HepG2 (cell line): ENCODE results near the gene EPN2. TPM values are rescaled to one million over a fixed set of nuclear protein-coding genes. Genes with fewer than 3 reads are reported as not detected.

Source experiments
- ATAC-seq: fragments of 200-7000 bp; cut with Tn5 transposase; 3 replicates; pipeline ENCODE4 v1.9.1; 2020; ENCODE audit warnings: mild to moderate bottlenecking, moderate library complexity
- BruUV-seq: library from RNA; stranded (reverse); fragments of 400-500 nt; replicated peaks from 2 replicates; lab custom pipeline; 2021; lab: Mats Ljungman, UMichigan
- CTCF ChIA-PET: fragments of 300-600 bp; formaldehyde crosslinking; extraction: SDS; loops from one replicate; lab custom pipeline; 2021; ENCODE audit warnings: low total read pairs, inconsistent platforms, low intra/inter-chr PET ratio; lab: Yijun Ruan, JAX
- POLR2A ChIA-PET: fragments of 350-600 bp; sonication (Branson Sonifier 250); formaldehyde crosslinking; loops from one replicate; lab custom pipeline; 2020; ENCODE audit warnings: antibody characterized with exemption, inconsistent platforms; lab: Yijun Ruan, JAX
- DNase-seq: peaks from one replicate; pipeline ENCODE4 v3.0.0-alpha.2; 2015; ENCODE audit warnings: low spot score
- FAIRE-seq: peaks from 3 replicates; lab custom pipeline; 2011; peaks lifted over from hg19 to GRCh38; lab: Jason Lieb, UNC
- H2AFZ ChIP-seq: one replicate; pipeline ENCODE4 v1.6.1; 2011; ENCODE audit warnings: low read length, inconsistent platforms
- H3K27ac ChIP-seq: fragments of 300-600 bp; 3 replicates; pipeline ENCODE4 v1.8.0; 2011; ENCODE audit warnings: mixed run types, mild to moderate bottlenecking, mixed read lengths, low read length, inconsistent platforms; ENCODE audit not compliant: insufficient read depth; ENCODE audit errors: extremely low read length
- H3K27me3 ChIP-seq, 2 experiments: fragments of 200-600 bp in 1 of 2; 2 replicates in 1 of 2; 3 replicates in 1 of 2; pipeline versions ENCODE4 v1.6.0 to v1.8.0; 2011; ENCODE audit warnings: low read length in 2 of 2, mild to moderate bottlenecking in 2 of 2, moderate library complexity in 2 of 2, inconsistent platforms in 1 of 2; ENCODE audit not compliant: insufficient read depth in 2 of 2, control insufficient read depth in 1 of 2
- H3K36me3 ChIP-seq, 2 experiments: fragments of 200-600 bp in 1 of 2; replicated peaks in 1 of 2; 2 replicates in 1 of 2; 3 replicates in 1 of 2; pipeline versions ENCODE4 v1.5.1 to v1.8.0; 2011; ENCODE audit warnings: low read length in 2 of 2, inconsistent platforms in 1 of 2; ENCODE audit not compliant: insufficient read depth in 2 of 2, control insufficient read depth in 1 of 2
- H3K4me1 ChIP-seq: 2 replicates; pipeline ENCODE4 v1.5.1; 2012; ENCODE audit warnings: low read length, inconsistent platforms; ENCODE audit not compliant: insufficient read depth
- H3K4me2 ChIP-seq: 2 replicates; pipeline ENCODE4 v1.6.0; 2011; ENCODE audit warnings: low read depth, low read length, inconsistent platforms
- H3K4me3 ChIP-seq, 3 experiments: fragments of 200-600 bp in 1 of 3; sonication (generic), shearing (Covaris generic) in 1 of 3; replicated peaks in 1 of 3; 2 replicates each; pipeline ENCODE4 v1.5.1; 2011 to 2016; ENCODE audit warnings: low read length in 3 of 3, inconsistent platforms in 2 of 3, low read depth in 2 of 3, mild to moderate bottlenecking in 2 of 3, control low read depth in 1 of 3, mixed read lengths in 1 of 3; ENCODE audit not compliant: insufficient read depth in 1 of 3
- H3K79me2 ChIP-seq: one replicate; pipeline ENCODE4 v1.6.1; 2011; ENCODE audit warnings: low read length, inconsistent platforms; ENCODE audit not compliant: insufficient read depth
- H3K9ac ChIP-seq: 2 replicates; pipeline ENCODE4 v1.6.0; 2011; ENCODE audit warnings: mild to moderate bottlenecking, low read depth, low read length, inconsistent platforms; ENCODE audit not compliant: insufficient read depth
- H3K9me3 ChIP-seq: 2 replicates; pipeline ENCODE4 v1.5.1; 2012; ENCODE audit warnings: mild to moderate bottlenecking, low read length
- H4K20me1 ChIP-seq: 2 replicates; pipeline ENCODE4 v1.6.0; 2011; ENCODE audit warnings: inconsistent platforms, mild to moderate bottlenecking, low read length, moderate library complexity; ENCODE audit not compliant: insufficient read depth
- BCL3 ChIP-seq: sonication (generic); formaldehyde crosslinking; IDR thresholded peaks from 2 replicates; pipeline ENCODE4 v1.5.1; 2020; ENCODE audit warnings: mild to moderate bottlenecking, missing genetic modification reagents, moderate library complexity
- BRD4 ChIP-seq: sonication (generic); formaldehyde crosslinking; IDR thresholded peaks from 2 replicates; pipeline ENCODE4 v1.4.0; 2020; ENCODE audit warnings: missing genetic modification reagents
- CHD2 ChIP-seq: IDR thresholded peaks from 2 replicates; pipeline ENCODE4 v1.6.1; 2011; ENCODE audit warnings: low read depth, low read length, improper control_type of control experiment
- CREBL2 ChIP-seq: sonication (generic); formaldehyde crosslinking; IDR thresholded peaks from 2 replicates; pipeline ENCODE4 v1.8.1; 2023; ENCODE audit warnings: missing genetic modification reagents, mild to moderate bottlenecking, borderline replicate concordance
- FOXP1 ChIP-seq, 2 experiments: fragments of 450-650 bp in 1 of 2; IDR thresholded peaks; 2 replicates each; pipeline ENCODE4 v1.6.1; 2017 to 2018; ENCODE audit warnings: antibody characterized with exemption in 1 of 2
- GATA4 ChIP-seq: sonication (generic); IDR thresholded peaks from 2 replicates; pipeline ENCODE4 v1.6.1; 2016; ENCODE audit warnings: antibody characterized with exemption, low read depth, borderline replicate concordance
- GRHL1 ChIP-seq: sonication (generic); formaldehyde crosslinking; conservative IDR thresholded peaks from 2 replicates; pipeline ENCODE4 v1.8.0; 2022; ENCODE audit warnings: missing genetic modification reagents
- KAT2B ChIP-seq: fragments of 150-350 bp; IDR thresholded peaks from 2 replicates; pipeline ENCODE4 v1.6.1; 2014; ENCODE audit warnings: low read depth, low read length, borderline replicate concordance
- ZBTB10 ChIP-seq: sonication (generic); formaldehyde crosslinking; IDR thresholded peaks from 2 replicates; pipeline ENCODE4 v1.4.0; 2020; ENCODE audit warnings: missing genetic modification reagents, borderline replicate concordance
- ZNF207 ChIP-seq: fragments of 450-650 bp; IDR thresholded peaks from 2 replicates; pipeline ENCODE4 v1.6.1; 2016; ENCODE audit warnings: antibody characterized with exemption, borderline replicate concordance
- ZNF230 ChIP-seq: sonication (generic); formaldehyde crosslinking; IDR thresholded peaks from 2 replicates; pipeline ENCODE4 v1.4.0; 2020; ENCODE audit warnings: mild to moderate bottlenecking, missing genetic modification reagents
- ZNF337 ChIP-seq: sonication (generic); formaldehyde crosslinking; IDR thresholded peaks from 2 replicates; pipeline ENCODE4 v1.5.1; 2020; ENCODE audit warnings: missing genetic modification reagents, low read depth, mild to moderate bottlenecking, borderline replicate concordance
- ZNF557 ChIP-seq: sonication (generic); formaldehyde crosslinking; IDR thresholded peaks from 2 replicates; pipeline ENCODE4 v1.4.0; 2020; ENCODE audit warnings: missing genetic modification reagents
- ZNF660 ChIP-seq: sonication (generic); formaldehyde crosslinking; IDR thresholded peaks from 2 replicates; pipeline ENCODE4 v1.5.1; 2020; ENCODE audit warnings: mild to moderate bottlenecking, low read depth, missing genetic modification reagents, borderline replicate concordance
- ZNF7 ChIP-seq: IDR thresholded peaks from 2 replicates; pipeline ENCODE4 v1.6.1; 2016; ENCODE audit warnings: missing biosample characterization, missing genetic modification reagents
- ZNF776 ChIP-seq: sonication (generic); formaldehyde crosslinking; IDR thresholded peaks from 2 replicates; pipeline ENCODE4 v1.4.0; 2020; ENCODE audit warnings: mild to moderate bottlenecking, missing genetic modification reagents
- WGBS: methylation state at CpG from one replicate; pipeline ENCODE4 v1.1.6; 2017; ENCODE audit warnings: low lambda C conversion rate; 5-methylcytosine and 5-hydroxymethylcytosine counted together
- in situ Hi-C: cut with HindIII; loops from 2 replicates; pipeline ENCODE4 v1.10.0; 2017; ENCODE audit warnings: low pct_unique_long_range_greater_than_20kb; ENCODE audit not compliant: extremely low pct_ligation_motif_present
- intact Hi-C: fragments of 100-400 bp; cut with micrococcal nuclease; formaldehyde crosslinking; loops from one replicate; pipeline ENCODE4 v1.10.0; 2022; ENCODE audit not compliant: unreplicated experiment
- polyA plus RNA-seq, 8 experiments: library from polyadenylated mRNA; depleted of rRNA in 3 of 8; stranded (reverse) in 7 of 8; unstranded in 1 of 8; fragments of >200 nt; fragmentation: Illumina TruSeq in 4 of 8; extraction: Trizol in 4 of 8; gene quantifications; 2 replicates each; pipeline versions ENCODE4 v1.2.1 to v1.2.3, GENCODE V29; 2011 to 2016; ENCODE audit warnings: low read depth in 4 of 8, missing spikeins in 1 of 8, mixed read lengths in 1 of 8; ENCODE audit not compliant: insufficient read depth in 1 of 8
- total RNA-seq, 5 experiments: library from RNA; depleted of rRNA; stranded (reverse); fragments of >200 nt; fragmentation: Illumina TruSeq; extraction: Trizol; gene quantifications; 2 replicates each; pipeline ENCODE4 v1.2.3, GENCODE V29; 2016; ENCODE audit warnings: low read depth in 1 of 5

The EPN2 gene
- total and polyA plus RNA-seq, 2 of the 13 experiments (the other 11 are each of a cell fraction or from before 2014, with no cell fraction given): 7.8 to 19.2 TPM

GRCh38 chr17:19244357-19244756 is 7.2 kb downstream of the EPN2 start (continued):
- no peak for TF ChIP-seq ZBTB10 (CRISPR knock-in tag)

GRCh38 chr17:19244781-19245180 is 7.6 kb downstream of the EPN2 start:
- in situ Hi-C loops (no loop called here), intact Hi-C loops (no loop called here)
- CTCF ChIA-PET: no interaction called here
- Histone ChIP-seq H3K4me2 (no peak overlapping the region), H3K4me3 (no peak overlapping the region), H3K79me2 (peaks cover 42% of the 10 kb centered on the region), H4K20me1 (no peaks in the 10 kb centered on the region; the same call in 1 of the 2 replicates), H3K9me3 (no peaks in the 10 kb centered on the region), H2AFZ (no peak overlapping the region), H3K27me3 (no peaks in the 10 kb centered on the region), H3K27ac (no peak overlapping the region), H3K36me3 (peaks cover 0 to 4% of the 10 kb centered on the region in 2 experiments; a peak in 2 of 5 replicates), H3K9ac (no peak overlapping the region), H3K4me1 (peaks cover 36% of the 10 kb centered on the region)
- no peak for ATAC-seq
- FAIRE-seq: no peak
- BruUV-seq: no TSS peak
- DNase-seq: no peak
- POLR2A ChIA-PET: no interaction called here
- TF ChIP-seq CHD2 (no peak), ZNF7 (CRISPR knock-in tag) (no peak), BCL3 (CRISPR knock-in tag) (no peak), ZNF337 (CRISPR knock-in tag) (no peak), KAT2B (no peak), CREBL2 (CRISPR knock-in tag) (no peak), FOXP1 (IDR thresholded peaks at IDR 0.05) (no peak), FOXP1 (CRISPR knock-in tag; IDR thresholded peaks at IDR 0.05) (no peak), ZNF230 (CRISPR knock-in tag) (no peak), ZNF776 (no peak), BRD4 (CRISPR knock-in tag) (no peak), ZNF660 (CRISPR knock-in tag) (no peak), ZNF207 (no peak), GRHL1 (CRISPR knock-in tag) (no peak), ZNF557 (CRISPR knock-in tag) (no peak), GATA4 (no peak)
- 100% methylated on average over 3 of the region's 3 CpGs for WGBS
